MG63 (cell line): ENCODE measurements around the gene TINCR. TPM values are rescaled to one million over a fixed set of nuclear protein-coding genes. Genes with fewer than 3 reads are reported as not detected.
"Not testable (repeated sequence)": the region's sequence is repeated elsewhere in the genome, so short reads cannot be mapped to it uniquely, and the experiment has no call there.

ENCODE experiments used
- DNase-seq: peaks from one replicate; pipeline ENCODE4 v3.0.0-alpha.2; 2020
- H3K27me3 ChIP-seq: fragments of 250-450 bp; sonication (Bioruptor Pico); 2 replicates; pipeline ENCODE4 v1.5.1; 2020; ENCODE audit warnings: mild to moderate bottlenecking, moderate library complexity
- H3K36me3 ChIP-seq: fragments of 250-450 bp; sonication (Bioruptor Pico); 2 replicates; pipeline ENCODE4 v1.5.1; 2020; ENCODE audit warnings: mild to moderate bottlenecking, moderate library complexity
- H3K4me3 ChIP-seq: fragments of 250-450 bp; sonication (Bioruptor Pico); 2 replicates; pipeline ENCODE4 v1.5.1; 2020; ENCODE audit warnings: mild to moderate bottlenecking, moderate library complexity
- H3K9me3 ChIP-seq: fragments of 250-450 bp; sonication (Bioruptor Pico); 2 replicates; pipeline ENCODE4 v1.5.1; 2020; ENCODE audit warnings: mild to moderate bottlenecking, moderate library complexity
- total RNA-seq: library from RNA; depleted of rRNA; stranded (reverse); fragments of >200 nt; shearing (Covaris generic); gene quantifications from 2 replicates; pipeline ENCODE4 v1.2.3, GENCODE V29; 2014; ENCODE audit warnings: low replicate concordance

Gene TINCR
- total RNA-seq, 1 experiment from 2014 or later, result 0.23 TPM

- H3K36me3 ChIP-seq, result no peaks in the 10 kb centered on the region
Measured at GRCh38 chr19:5542665-5543064, 25.1 kb downstream of the TINCR start.

GRCh38 chr19:5541456-5541855, 26.3 kb downstream of the TINCR start:
- Histone ChIP-seq H3K9me3 (no peaks in the 10 kb centered on the region), H3K27me3 (no peaks in the 10 kb centered on the region), H3K4me3 (no peak overlapping the region), H3K36me3 (no peaks in the 10 kb centered on the region)
- no peak for DNase-seq

More at GRCh38 chr19:5542665-5543064, 25.1 kb downstream of the TINCR start:
- Histone ChIP-seq H3K4me3 (no peak overlapping the region), H3K9me3 (no peaks in the 10 kb centered on the region), H3K27me3 (no peaks in the 10 kb centered on the region)
- no peak for DNase-seq

- no peaks in the 10 kb centered on the region for H3K9me3 ChIP-seq
- no peak for DNase-seq
- H3K4me3 ChIP-seq, result no peak overlapping the region
- H3K27me3 ChIP-seq, result no peaks in the 10 kb centered on the region
- no peaks in the 10 kb centered on the region for H3K36me3 ChIP-seq
Measured at GRCh38 chr19:5540208-5540607, 27.5 kb downstream of the TINCR start.

- no peaks in the 10 kb centered on the region for H3K36me3 ChIP-seq
- H3K9me3 ChIP-seq, result no peaks in the 10 kb centered on the region
- no peaks in the 10 kb centered on the region for H3K27me3 ChIP-seq
- no peak for DNase-seq
- no peak overlapping the region for H3K4me3 ChIP-seq
Measured at GRCh38 chr19:5537870-5538269, 29.9 kb downstream of the TINCR start.

GRCh38 chr19:5536982-5537579, 30.7 kb downstream of the TINCR start:
- not testable (repeated sequence) for H3K4me3 ChIP-seq, H3K36me3 ChIP-seq, DNase-seq, H3K9me3 ChIP-seq, H3K27me3 ChIP-seq

GRCh38 chr19:5536337-5536894, 31.3 kb downstream of the TINCR start:
- Histone ChIP-seq H3K27me3 (no peaks in the 10 kb centered on the region), H3K4me3 (no peak overlapping the region)

DNA sequence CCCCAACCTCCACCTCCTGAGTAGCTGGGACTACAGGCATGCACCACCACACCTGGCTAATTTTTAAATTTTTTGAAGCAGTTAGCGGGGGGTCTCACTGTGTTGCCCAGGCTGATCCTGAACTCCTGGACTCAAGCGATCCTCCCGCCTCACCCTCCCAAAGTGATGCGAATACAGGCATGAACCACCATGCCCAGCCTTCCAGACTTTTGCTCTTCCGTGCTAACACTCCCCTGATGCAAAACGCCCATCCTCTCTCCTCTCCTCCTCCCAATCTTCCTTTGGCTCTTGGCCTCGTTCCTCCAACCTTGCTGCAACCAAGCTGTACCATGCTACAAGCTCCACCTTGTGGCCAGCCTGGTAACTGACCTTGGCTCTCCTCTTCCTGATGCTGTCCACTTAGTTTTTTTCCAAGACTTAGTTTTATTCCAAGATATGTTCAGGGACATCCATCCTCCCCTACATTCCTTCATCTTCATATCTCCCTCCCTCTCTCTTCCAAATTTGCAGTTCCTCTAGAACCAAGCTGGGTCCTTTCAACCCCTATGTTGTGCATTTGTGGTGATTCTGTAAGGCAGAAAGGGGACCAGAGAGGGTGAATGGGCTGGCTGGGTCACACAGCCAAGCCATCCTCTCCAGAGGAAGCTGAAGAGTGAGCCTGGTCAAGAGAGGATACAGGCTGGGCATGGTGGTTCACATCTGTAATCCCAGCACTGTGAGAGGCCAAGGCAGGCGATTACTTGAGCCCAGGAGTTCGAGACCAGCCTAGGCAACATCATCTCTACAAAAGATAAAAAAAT, 32.8 kb downstream of the TINCR start:
- H3K27me3 ChIP-seq, result no peaks in the 10 kb centered on the region
- no peak for DNase-seq
- H3K36me3 ChIP-seq, result no peaks in the 10 kb centered on the region
- H3K9me3 ChIP-seq, result no peaks in the 10 kb centered on the region
- H3K4me3 ChIP-seq, result no peak overlapping the region

More at GRCh38 chr19:5536337-5536894, 31.3 kb downstream of the TINCR start:
- H3K36me3 ChIP-seq, result no peaks in the 10 kb centered on the region
- no peaks in the 10 kb centered on the region for H3K9me3 ChIP-seq
- peak; percentile 6 for DNase-seq

GRCh38 chr19:5533257-5533656, 34.5 kb downstream of the TINCR start:
- H3K27me3 ChIP-seq, result no peaks in the 10 kb centered on the region
- DNase-seq, result no peak
- no peak overlapping the region for H3K4me3 ChIP-seq
- no peaks in the 10 kb centered on the region for H3K9me3 ChIP-seq
- no peaks in the 10 kb centered on the region for H3K36me3 ChIP-seq

DNA sequence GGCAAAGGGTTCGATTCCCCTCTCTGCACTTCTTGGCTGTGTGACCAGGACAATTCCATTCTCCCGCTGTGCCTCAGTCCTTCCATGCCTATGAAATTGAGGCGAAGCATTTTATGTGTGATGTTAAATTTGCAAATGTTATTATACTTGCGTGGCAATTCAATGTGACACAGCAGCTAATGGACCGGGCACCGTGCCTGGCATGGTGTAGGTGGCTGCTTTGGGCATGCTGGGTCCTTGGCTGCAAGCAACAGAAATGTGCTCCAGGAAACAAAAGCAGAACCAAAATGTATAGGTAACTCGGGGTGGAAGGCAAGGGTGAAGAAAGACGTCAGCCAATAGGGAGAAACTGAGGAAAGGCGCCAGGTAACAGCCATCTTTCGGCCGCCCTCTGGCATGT, 37.1 kb downstream of the TINCR start:
- no peak for DNase-seq
- no peak overlapping the region for H3K4me3 ChIP-seq
- no peaks in the 10 kb centered on the region for H3K9me3 ChIP-seq
- no peaks in the 10 kb centered on the region for H3K36me3 ChIP-seq
- no peaks in the 10 kb centered on the region for H3K27me3 ChIP-seq

- no peaks in the 10 kb centered on the region for H3K36me3 ChIP-seq
- no peak for DNase-seq
Measured at GRCh38 chr19:5526691-5527090, 41.1 kb downstream of the TINCR start.

GRCh38 chr19:5524081-5524480, 43.7 kb downstream of the TINCR start:
- DNase-seq, result no peak
- no peak overlapping the region for H3K4me3 ChIP-seq
- H3K36me3 ChIP-seq, result no peaks in the 10 kb centered on the region
- no peaks in the 10 kb centered on the region for H3K27me3 ChIP-seq
- H3K9me3 ChIP-seq, result no peaks in the 10 kb centered on the region; the same call in 1 of the 2 replicates

More at GRCh38 chr19:5526691-5527090, 41.1 kb downstream of the TINCR start:
- no peak overlapping the region for H3K4me3 ChIP-seq
- H3K27me3 ChIP-seq, result no peaks in the 10 kb centered on the region
- no peaks in the 10 kb centered on the region for H3K9me3 ChIP-seq

DNA sequence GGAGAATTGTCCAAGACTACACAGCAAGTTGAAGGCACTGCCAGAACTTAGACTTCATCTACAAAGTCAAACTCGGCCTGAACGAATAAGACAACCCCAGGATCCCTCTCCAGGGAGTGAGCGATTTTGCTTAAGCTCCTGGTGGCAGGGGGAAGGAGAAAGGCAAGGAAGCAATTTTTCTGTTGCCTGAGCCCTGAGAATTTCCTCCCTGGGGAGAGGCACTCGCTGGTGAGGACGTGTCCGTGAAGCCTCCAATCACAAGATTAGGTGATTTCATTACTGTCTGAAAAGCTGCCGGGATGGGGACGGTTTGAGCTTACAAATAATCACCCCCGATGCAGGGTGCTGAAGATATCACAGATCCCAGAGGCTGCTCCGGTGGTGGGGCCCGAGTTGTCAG, 45.6 kb downstream of the TINCR start:
- Histone ChIP-seq H3K27me3 (no peaks in the 10 kb centered on the region), H3K9me3 (no peaks in the 10 kb centered on the region; the same call in 1 of the 2 replicates), H3K36me3 (no peaks in the 10 kb centered on the region), H3K4me3 (no peak overlapping the region)
- DNase-seq, result no peak

GRCh38 chr19:5520501-5520900, 47.3 kb downstream of the TINCR start:
- Histone ChIP-seq H3K9me3 (no peaks in the 10 kb centered on the region; the same call in 1 of the 2 replicates), H3K4me3 (no peak overlapping the region), H3K27me3 (no peaks in the 10 kb centered on the region), H3K36me3 (no peaks in the 10 kb centered on the region)
- DNase-seq, result no peak

DNA sequence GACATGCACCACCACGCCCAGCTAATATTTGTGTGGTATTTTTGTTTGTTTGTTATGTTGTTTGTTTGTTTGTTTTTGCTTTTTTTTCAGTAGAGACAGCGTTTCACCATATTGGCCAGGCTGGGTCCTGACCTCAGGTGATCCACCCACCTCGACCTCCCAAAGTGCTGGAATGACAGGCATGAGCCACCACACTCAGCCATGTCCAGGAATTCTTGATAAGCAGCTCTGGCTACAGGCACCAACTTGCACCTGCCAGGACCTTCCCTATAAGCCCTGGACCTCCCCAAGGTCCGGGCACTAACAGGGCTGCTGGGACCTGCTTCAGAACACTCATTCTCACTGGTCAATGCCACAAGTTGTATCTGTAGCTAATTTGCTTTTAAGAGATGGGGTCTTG, 48.7 kb downstream of the TINCR start:
- Histone ChIP-seq H3K4me3 (no peak overlapping the region), H3K36me3 (no peaks in the 10 kb centered on the region), H3K27me3 (no peaks in the 10 kb centered on the region), H3K9me3 (no peaks in the 10 kb centered on the region; the same call in 1 of the 2 replicates)
- no peak for DNase-seq

GRCh38 chr19:5515737-5516136, 52.0 kb downstream of the TINCR start:
- Histone ChIP-seq H3K36me3 (no peaks in the 10 kb centered on the region), H3K9me3 (no peaks in the 10 kb centered on the region; the same call in 1 of the 2 replicates), H3K4me3 (no peak overlapping the region), H3K27me3 (no peaks in the 10 kb centered on the region)
- DNase-seq, result no peak

- Histone ChIP-seq H3K36me3 (no peaks in the 10 kb centered on the region), H3K9me3 (no peaks in the 10 kb centered on the region), H3K4me3 (no peak overlapping the region), H3K27me3 (no peaks in the 10 kb centered on the region)
- no peak for DNase-seq
Measured at GRCh38 chr19:5514001-5514400, 53.8 kb downstream of the TINCR start.

- Histone ChIP-seq H3K4me3 (no peak overlapping the region), H3K27me3 (no peaks in the 10 kb centered on the region), H3K9me3 (no peaks in the 10 kb centered on the region), H3K36me3 (no peaks in the 10 kb centered on the region)
- DNase-seq, result no peak
Measured at GRCh38 chr19:5512715-5513114, 55.0 kb downstream of the TINCR start.
